Esophagus (tissue), 2 donors: Measurements from ENCODE around the gene DNAH1. TPM values are rescaled to one million over a fixed set of nuclear protein-coding genes. Genes with fewer than 3 reads are reported as not detected.
"Not testable (repeated sequence)": the region's sequence is repeated elsewhere in the genome, so short reads cannot be mapped to it uniquely, and the experiment has no call there.

ENCODE experiments used
- H3K27ac ChIP-seq, 2 donors: one replicate each; pipeline ENCODE4 v1.5.1; 2013; ENCODE audit warnings: low read depth in 2 of 2, mild to moderate bottlenecking in 2 of 2, inconsistent platforms in 1 of 2, low read length in 1 of 2, moderate library complexity in 1 of 2
- H3K27me3 ChIP-seq, 2 donors: one replicate each; pipeline ENCODE4 v1.6.1; 2013; ENCODE audit warnings: low read length in 2 of 2, control low read depth in 1 of 2, mild to moderate bottlenecking in 1 of 2; ENCODE audit not compliant: insufficient read depth in 2 of 2, control insufficient read depth in 1 of 2
- H3K36me3 ChIP-seq, 2 donors: one replicate each; pipeline ENCODE4 v1.6.1; 2013; ENCODE audit warnings: low read length in 1 of 2; ENCODE audit not compliant: control insufficient read depth in 2 of 2, insufficient read depth in 2 of 2
- H3K4me1 ChIP-seq, 2 donors: one replicate each; pipeline ENCODE4 v1.6.1; 2013; ENCODE audit warnings: low read length in 1 of 2; ENCODE audit not compliant: control insufficient read depth in 2 of 2, insufficient read depth in 2 of 2
- H3K4me3 ChIP-seq, 2 donors: one replicate each; pipeline ENCODE4 v1.5.1; 2013; ENCODE audit warnings: low read length in 2 of 2, mild to moderate bottlenecking in 2 of 2, low read depth in 1 of 2, moderate library complexity in 1 of 2
- H3K9me3 ChIP-seq, 2 donors: one replicate each; pipeline ENCODE4 v1.6.1; 2013; ENCODE audit warnings: mild to moderate bottlenecking in 2 of 2, low read depth in 1 of 2, low read length in 1 of 2, moderate library complexity in 1 of 2; ENCODE audit not compliant: control insufficient read depth in 2 of 2, insufficient read depth in 1 of 2
- WGBS, 2 donors: extraction: QIAGEN DNeasy Blood & Tissue Kit; methylation state at CpG; one replicate each; pipeline ENCODE4 v1.1.7; 2013; 5-methylcytosine and 5-hydroxymethylcytosine counted together
- polyA plus RNA-seq, 2 donors: library from polyadenylated mRNA; stranded (reverse); fragments of 200-250 nt; gene quantifications; one replicate each; pipeline ENCODE4 v1.2.3, GENCODE V29; 2013
- donor health status: healthy with polysubstance abuse.
- donor health status: Bipolar disorder and iron deficiency.

Gene DNAH1
- polyA plus RNA-seq, 2 donors = 2.4 to 4.9 TPM

DNA sequence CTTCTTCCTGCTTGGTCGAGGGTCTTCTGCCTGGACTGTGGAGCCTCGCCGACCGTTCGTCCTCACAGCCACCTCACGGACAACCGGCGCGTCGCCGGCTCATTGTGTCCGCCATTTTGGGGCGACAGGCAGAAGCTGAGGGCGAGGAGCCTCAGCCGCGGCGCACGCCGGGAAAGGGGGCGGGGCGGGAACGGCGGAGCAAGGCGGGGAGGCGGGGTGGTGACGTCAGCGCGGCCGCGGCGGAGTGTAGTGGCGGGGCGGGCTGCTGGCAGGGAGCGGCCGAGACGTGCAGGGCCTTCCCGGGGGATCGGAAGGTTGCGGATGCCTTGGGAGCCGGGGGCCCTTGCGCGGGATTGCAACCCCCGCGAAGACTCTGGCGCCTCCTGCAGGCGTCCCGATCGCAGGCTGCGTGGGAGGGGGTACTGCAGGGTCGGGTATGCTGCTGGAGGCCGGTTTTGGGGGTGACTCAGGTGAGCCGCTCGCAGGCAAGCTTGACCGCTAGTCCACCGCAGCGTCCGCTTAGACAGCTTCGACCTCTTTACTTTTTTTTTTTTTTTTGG is 37.5 kb upstream of the DNAH1 start, which contains the start of gene WDR82:
Gene WDR82, minus strand, starts transcription at position 140 of the 560 bp plus-strand sequence. CDS start 288 bp downstream, outside the sequence.
- 0 to 1% methylated on average over 53 to 58 of the region's 58 CpGs for WGBS, 2 donors
- H3K27me3 ChIP-seq = no peaks in the 10 kb centered on the region
- peak within 1 kb of the TSS; percentile 93 to 97 for H3K4me3 ChIP-seq
- no peaks in the 10 kb centered on the region for H3K9me3 ChIP-seq
- H3K4me1 ChIP-seq = no peaks in the 10 kb centered on the region
- H3K36me3 ChIP-seq = peaks cover 0 to 2% of the 10 kb centered on the region in 2 donors
- peak within 1 kb of the TSS; percentile 99 for H3K27ac ChIP-seq

DNA sequence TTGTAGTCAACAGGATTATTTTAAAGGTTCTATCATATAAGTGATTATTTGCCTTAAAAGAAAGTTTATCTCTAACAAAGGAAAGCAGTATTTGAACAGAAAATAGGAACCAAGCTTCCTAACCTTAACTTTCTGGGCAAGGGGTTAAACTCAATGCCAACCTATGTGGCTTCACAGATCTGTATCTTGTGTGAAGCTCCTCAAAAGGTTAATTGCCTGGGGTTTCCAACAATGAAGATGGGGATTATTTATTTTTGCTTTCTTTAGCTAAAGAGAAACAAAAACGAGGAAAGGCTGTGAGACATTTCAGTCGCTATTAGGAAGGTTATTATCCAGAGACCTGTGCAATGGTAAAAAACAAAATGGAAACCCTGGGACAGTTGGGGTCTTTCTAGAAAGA is 36.5 kb upstream of the DNAH1 start:
- Histone ChIP-seq H3K27me3 (no peaks in the 10 kb centered on the region), H3K4me3 (peak overlapping the region in 1 of 2 donors; percentile 93), H3K9me3 (no peaks in the 10 kb centered on the region), H3K4me1 (no peaks in the 10 kb centered on the region), H3K27ac (peak overlapping the region; percentile 26 to 40), H3K36me3 (no peaks in the 10 kb centered on the region)
- WGBS, 2 donors = 18 to 21% methylated on average over 2 of the region's 2 CpGs

DNA sequence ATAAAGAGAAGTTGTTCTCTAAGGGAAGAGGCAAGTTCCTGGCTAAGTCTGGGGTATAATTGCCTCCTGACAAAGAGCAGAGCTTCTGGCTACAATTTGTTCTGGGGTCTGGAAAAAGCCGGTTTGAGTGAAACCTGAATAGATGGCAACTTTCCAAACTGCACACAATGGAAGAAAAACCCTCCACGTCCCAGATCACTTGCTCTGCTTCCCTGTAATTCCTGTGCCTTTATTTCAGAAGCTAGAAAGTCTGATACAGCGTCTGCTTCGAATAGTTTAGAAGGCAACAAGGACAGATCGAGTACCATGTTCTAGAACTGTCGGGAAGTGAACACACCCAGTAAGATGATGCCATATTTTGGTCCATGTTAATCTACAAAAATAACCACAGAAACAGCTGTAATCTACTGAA is 36.1 kb upstream of the DNAH1 start:
- WGBS, 2 donors = 23 to 25% methylated on average over 6 of the region's 6 CpGs
- H3K4me1 ChIP-seq = no peaks in the 10 kb centered on the region
- H3K4me3 ChIP-seq = no peak overlapping the region
- no peaks in the 10 kb centered on the region for H3K27me3 ChIP-seq
- H3K36me3 ChIP-seq = no peaks in the 10 kb centered on the region
- H3K27ac ChIP-seq = peak overlapping the region; percentile 26 to 40
- no peaks in the 10 kb centered on the region for H3K9me3 ChIP-seq

DNA sequence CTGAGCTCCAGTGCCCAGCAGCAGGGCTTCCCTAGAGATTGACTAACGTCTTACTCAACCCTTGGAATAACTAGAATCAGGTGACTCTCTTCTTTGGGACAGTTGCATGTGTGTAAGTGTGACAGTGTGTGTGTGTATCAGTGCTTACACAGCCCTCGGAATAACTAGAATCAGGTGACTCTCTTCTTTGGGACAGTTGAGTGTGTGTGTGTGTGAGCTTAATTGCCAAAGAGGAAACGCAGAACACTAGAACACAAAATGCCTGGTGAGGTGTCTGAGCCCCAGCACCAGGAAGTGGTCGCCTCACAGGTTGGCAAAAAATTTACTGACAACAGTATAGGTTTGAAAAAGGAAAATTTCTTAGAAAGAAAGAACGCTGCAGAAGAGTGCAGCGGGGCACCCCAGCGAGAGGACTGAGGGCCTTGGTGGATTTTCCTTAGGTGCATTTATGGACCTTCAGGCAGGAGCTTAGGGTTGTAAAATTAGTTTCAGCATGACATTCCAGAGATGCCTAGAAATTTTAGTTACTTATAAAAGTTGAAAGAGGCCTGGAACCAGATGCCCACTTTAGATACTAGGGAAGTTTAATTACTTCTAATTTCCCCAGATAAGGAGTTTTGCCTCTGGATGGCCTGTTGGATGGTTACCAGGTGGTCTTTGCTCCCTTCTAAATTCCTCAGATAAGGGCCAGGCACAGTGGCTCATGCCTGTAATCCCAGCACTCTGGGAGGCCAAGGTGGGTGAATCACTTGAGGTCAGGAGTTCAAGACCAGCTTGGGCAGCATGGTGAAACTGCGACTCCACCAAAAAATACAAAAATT is 33.9 kb upstream of the DNAH1 start:
- no peaks in the 10 kb centered on the region for H3K9me3 ChIP-seq
- H3K4me1 ChIP-seq = peaks cover 2 to 6% of the 10 kb centered on the region in 2 donors
- H3K27me3 ChIP-seq = no peaks in the 10 kb centered on the region
- H3K36me3 ChIP-seq = no peaks in the 10 kb centered on the region
- H3K27ac ChIP-seq = no peak overlapping the region
- WGBS, 2 donors = 64 to 77% methylated on average over 8 of the region's 8 CpGs
- no peak overlapping the region for H3K4me3 ChIP-seq

DNA sequence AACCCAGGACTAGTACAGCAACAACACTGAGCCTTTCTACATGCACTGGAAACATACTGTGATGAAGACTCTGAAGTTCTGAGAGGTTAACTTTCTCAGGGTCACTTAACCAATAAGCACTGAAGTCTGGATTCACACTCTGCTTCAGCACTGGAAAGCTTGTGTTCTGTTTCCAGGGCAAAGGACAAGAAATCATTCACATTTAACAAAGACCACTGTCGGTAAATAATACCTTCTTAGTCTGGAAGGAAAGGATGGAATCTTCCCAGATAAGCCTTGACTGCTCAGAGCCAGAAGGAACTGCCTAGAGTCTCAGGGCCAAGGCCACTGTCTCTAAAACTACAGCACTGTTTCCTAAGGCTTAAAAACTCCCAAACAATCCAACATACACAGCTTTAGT is 32.8 kb upstream of the DNAH1 start:
- Histone ChIP-seq H3K27me3 (no peaks in the 10 kb centered on the region), H3K4me3 (no peak overlapping the region), H3K36me3 (no peaks in the 10 kb centered on the region), H3K9me3 (no peaks in the 10 kb centered on the region), H3K4me1 (peaks cover 2 to 6% of the 10 kb centered on the region in 2 donors), H3K27ac (no peak overlapping the region)
- WGBS, 2 donors = 57 to 69% methylated on average over 1 of the region's 1 CpG

DNA sequence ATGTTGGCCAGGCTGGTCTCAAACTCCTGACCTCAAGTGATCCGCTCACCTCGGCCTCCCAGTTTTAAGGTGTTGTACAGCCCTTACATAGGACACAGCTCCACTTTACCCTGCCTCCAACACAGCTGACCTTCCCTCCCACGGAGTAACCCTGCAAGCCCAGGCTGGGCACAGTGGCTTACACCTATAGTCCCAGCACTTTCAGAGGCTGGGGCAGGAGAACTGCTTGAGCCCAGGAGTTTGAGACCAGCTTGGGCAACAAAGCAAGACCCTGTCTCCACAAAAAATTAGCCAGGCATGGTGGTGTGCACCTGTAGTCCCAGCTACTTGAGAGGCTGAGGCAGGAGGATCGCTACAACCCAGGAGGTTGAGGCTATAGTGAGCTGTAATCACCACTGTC is 32.1 kb upstream of the DNAH1 start:
- H3K4me1 ChIP-seq = not testable (repeated sequence)

DNA sequence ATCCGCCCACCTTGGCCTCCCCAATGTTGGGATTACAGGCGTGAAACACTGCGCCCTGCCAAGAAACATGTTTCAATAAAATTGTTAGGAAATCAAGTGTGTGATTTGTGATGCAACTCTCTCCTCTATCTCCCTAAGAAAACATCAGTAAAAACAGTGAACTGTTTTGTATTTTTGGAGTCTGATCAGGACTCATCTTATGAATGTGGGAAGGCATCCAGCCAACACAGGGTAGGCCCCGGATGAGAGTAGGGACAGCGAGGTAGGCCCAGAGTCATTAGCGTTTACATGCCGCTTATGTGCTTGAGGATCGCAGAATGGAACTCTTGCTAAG is 29.4 kb upstream of the DNAH1 start:
- Histone ChIP-seq H3K27ac (peak overlapping the region; percentile 99 to 100), H3K9me3 (no peaks in the 10 kb centered on the region), H3K4me3 (peak overlapping the region; percentile 72 to 94), H3K36me3 (peaks cover 0 to 7% of the 10 kb centered on the region in 2 donors), H3K27me3 (no peaks in the 10 kb centered on the region), H3K4me1 (peaks cover 2 to 12% of the 10 kb centered on the region in 2 donors)
- 59 to 65% methylated on average over 8 of the region's 8 CpGs for WGBS, 2 donors

More for the DNA sequence above, 32.1 kb upstream of the DNAH1 start:
- H3K9me3 ChIP-seq, H3K36me3 ChIP-seq, H3K4me3 ChIP-seq, H3K27me3 ChIP-seq, H3K27ac ChIP-seq: not testable (repeated sequence)
- 89 to 93% methylated on average over 4 of the region's 4 CpGs for WGBS, 2 donors

DNA sequence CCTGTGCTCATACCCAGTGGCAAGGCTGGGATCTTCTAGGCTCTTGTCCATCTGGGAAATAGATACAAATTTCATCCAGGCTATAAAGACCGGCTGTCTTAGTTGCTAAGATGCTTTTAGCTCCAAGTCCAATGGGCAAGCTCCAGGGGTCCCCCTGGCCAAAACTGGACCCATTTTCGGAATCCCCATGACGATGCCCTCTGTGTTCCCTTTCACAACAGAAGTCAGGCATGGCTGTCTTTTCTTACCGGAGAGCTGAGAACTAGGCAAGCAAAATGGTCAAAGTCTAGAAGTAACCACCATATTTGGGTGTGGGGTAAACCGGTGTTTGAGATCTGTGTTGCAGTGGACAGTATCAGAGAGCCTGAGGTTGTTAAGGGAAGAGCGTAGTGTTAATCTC is 27.4 kb upstream of the DNAH1 start:
- Histone ChIP-seq H3K9me3 (no peaks in the 10 kb centered on the region), H3K27me3 (no peaks in the 10 kb centered on the region), H3K4me3 (no peak overlapping the region), H3K27ac (no peak overlapping the region), H3K36me3 (peaks cover 0 to 21% of the 10 kb centered on the region in 2 donors), H3K4me1 (peaks cover 2 to 12% of the 10 kb centered on the region in 2 donors)
- 91 to 93% methylated on average over 6 of the region's 6 CpGs for WGBS, 2 donors

DNA sequence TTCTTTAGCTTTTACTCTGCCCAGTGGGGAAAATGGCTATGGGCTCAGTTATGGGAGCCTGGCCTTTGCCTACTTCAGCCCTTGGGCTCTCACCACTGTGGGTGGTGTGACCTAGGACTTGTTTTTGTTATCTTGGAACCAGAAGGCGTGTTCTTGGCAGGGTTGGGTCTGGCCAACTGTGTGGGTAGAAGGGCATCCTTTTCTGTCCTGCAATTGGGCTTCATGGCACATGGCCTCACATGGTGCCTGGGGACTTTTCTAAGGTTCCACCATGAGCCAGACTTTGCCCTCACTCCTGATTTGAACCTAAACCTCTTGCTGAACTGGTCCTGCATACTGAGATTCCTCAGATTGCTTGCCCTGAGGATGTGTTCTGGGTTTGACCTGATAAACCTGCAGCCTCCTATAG is 26.8 kb upstream of the DNAH1 start:
- Histone ChIP-seq H3K4me1 (peaks cover 2 to 12% of the 10 kb centered on the region in 2 donors), H3K9me3 (no peaks in the 10 kb centered on the region), H3K27ac (no peak overlapping the region), H3K36me3 (peaks cover 0 to 21% of the 10 kb centered on the region in 2 donors), H3K4me3 (no peak overlapping the region), H3K27me3 (no peaks in the 10 kb centered on the region)
- WGBS, 2 donors = 50 to 93% methylated on average over 1 of the region's 1 CpG
